D341Med (cell line): Measurements from ENCODE around the gene PRAMEF7.
"Not testable (repeated sequence)": the region's sequence is repeated elsewhere in the genome, so short reads cannot be mapped to it uniquely, and the experiment has no call there.

Experiments
- DNase-seq: peaks from one replicate; pipeline ENCODE4 v3.0.0; 2012; ENCODE audit warnings: low spot score

Gene PRAMEF7

GRCh38 chr1:12916310-12916709 is at the start of gene PRAMEF7:
Gene PRAMEF7, plus strand, starts transcription at chr1:12916610. Its CDS starts 1,083 bp downstream, at chr1:12917693.
- DNase-seq = not testable (repeated sequence)

- not testable (repeated sequence) for DNase-seq
These were observed 38.0 kb upstream of the PRAMEF7 start for GRCh38 chr1:12878453-12878852.

GRCh38 chr1:12886101-12886500 is 30.3 kb upstream of the PRAMEF7 start, which contains the start of gene PRAMEF4:
Gene PRAMEF4, minus strand, starts transcription at chr1:12886201. Its CDS starts 2,807 bp downstream, at chr1:12883394.
- DNase-seq = not testable (repeated sequence)

GRCh38 chr1:12898170-12898569 is 18.2 kb upstream of the PRAMEF7 start, which contains the start of gene PRAMEF10:
Gene PRAMEF10, minus strand, starts transcription at chr1:12898270. Its CDS starts 2,423 bp downstream, at chr1:12895847.
- DNase-seq = not testable (repeated sequence)

- not testable (repeated sequence) for DNase-seq
These were observed 17.2 kb upstream of the PRAMEF7 start for GRCh38 chr1:12899186-12899585.

GRCh38 chr1:12903793-12904572 is 12.4 kb upstream of the PRAMEF7 start:
- DNase-seq = not testable (repeated sequence)

GRCh38 chr1:12921749-12922148 is 5.3 kb downstream of the PRAMEF7 start:
- not testable (repeated sequence) for DNase-seq

GRCh38 chr1:12924368-12924767 is 8.0 kb downstream of the PRAMEF7 start:
- not testable (repeated sequence) for DNase-seq

- DNase-seq = not testable (repeated sequence)
These were observed 31.1 kb downstream of the PRAMEF7 start, which contains the start of gene PRAMEF6 for GRCh38 chr1:12947480-12947879. Gene PRAMEF6, minus strand, starts transcription at chr1:12947580. Its CDS starts 5,062 bp downstream, at chr1:12942518.
